ENCODE data around the gene NOC2L.

GRCh38 chr1:923991-924655, 34.9 kb downstream of the NOC2L start:
- TF ChIP-seq POLR2AphosphoS5 (IDR thresholded peaks at IDR 0.05; ENCODE audit: low read depth, low read length) (no peak), POLR2A (IDR thresholded peaks at IDR 0.05; ENCODE audit: low read depth, low read length) (no peak), POU2F2 (IDR thresholded peaks at IDR 0.05; ENCODE audit: low read depth, low read length) (no peak)
